LNCAP (cell line): Measurements from ENCODE around the gene PWWP2B.

Source experiments
- CTCF ChIP-seq: fragments of 450-650 bp; IDR thresholded peaks from 2 replicates; pipeline ENCODE4 v1.5.1; 2017; ENCODE audit warnings: mild to moderate bottlenecking

PWWP2B gene

GRCh38 chr10:132427939-132428367, 31.0 kb downstream of the PWWP2B start:
- TF ChIP-seq CTCF = no peak

GRCh38 chr10:132428486-132428995, 31.5 kb downstream of the PWWP2B start:
- TF ChIP-seq CTCF = no peak

- no peak for TF ChIP-seq CTCF
These were observed 32.6 kb downstream of the PWWP2B start for GRCh38 chr10:132429281-132430230.

GRCh38 chr10:132430231-132430743, 33.3 kb downstream of the PWWP2B start:
- TF ChIP-seq CTCF = no peak

- TF ChIP-seq CTCF = no peak
These were observed 33.9 kb downstream of the PWWP2B start for GRCh38 chr10:132430861-132431271.

- TF ChIP-seq CTCF = no peak
These were observed 34.7 kb downstream of the PWWP2B start for GRCh38 chr10:132431537-132432175.

GRCh38 chr10:132432176-132432540, 35.2 kb downstream of the PWWP2B start:
- no peak for TF ChIP-seq CTCF
